ENCODE results near the gene STX2.
A peak's percentile ranks its signal among the peaks of the same experiment; 100 is the strongest.
"Not testable (repeated sequence)": the region's sequence is repeated elsewhere in the genome, so short reads cannot be mapped to it uniquely, and the experiment has no call there.

STX2 gene

GRCh38 chr12:130850418-130851021 is 11.5 kb upstream of the STX2 start:
- no peaks in the 10 kb centered on the region for H3K36me3 Mint-ChIP-seq
- no peaks in the 10 kb centered on the region for H3K4me1 Mint-ChIP-seq
- no peak overlapping the region for H3K4me3 Mint-ChIP-seq
- peaks cover 34% of the 10 kb centered on the region for H3K27me3 Mint-ChIP-seq
- CTCF ChIA-PET, result no interaction called here
- H3K27ac Mint-ChIP-seq, result no peak overlapping the region
- no peak for DNase-seq
- no peaks in the 10 kb centered on the region for H3K9me3 Mint-ChIP-seq

- Mint-ChIP-seq H3K4me1 (no peaks in the 10 kb centered on the region), H3K4me3 (no peak overlapping the region), H3K9me3 (no peaks in the 10 kb centered on the region), H3K27ac (no peak overlapping the region), H3K27me3 (peaks cover 27% of the 10 kb centered on the region), H3K36me3 (no peaks in the 10 kb centered on the region)
- no peak for DNase-seq
- CTCF ChIA-PET, result no interaction called here
Observed at GRCh38 chr12:130849561-130850417, 10.7 kb upstream of the STX2 start.

GRCh38 chr12:130848785-130849305 is 9.8 kb upstream of the STX2 start:
- CTCF ChIA-PET, result interaction anchor here (0.9 kb wide), 1 partner anchor 256 kb away, joined by 3 read pairs; no protein-coding TSS in a partner anchor
- H3K4me3 Mint-ChIP-seq, H3K27ac Mint-ChIP-seq, H3K36me3 Mint-ChIP-seq, DNase-seq, H3K4me1 Mint-ChIP-seq, H3K9me3 Mint-ChIP-seq: not testable (repeated sequence)
- peaks cover 18% of the 10 kb centered on the region for H3K27me3 Mint-ChIP-seq

- not testable (repeated sequence) for H3K27ac Mint-ChIP-seq, H3K4me3 Mint-ChIP-seq, H3K4me1 Mint-ChIP-seq, DNase-seq, H3K9me3 Mint-ChIP-seq, H3K36me3 Mint-ChIP-seq
- CTCF ChIA-PET, result interaction anchor here (0.6 to 0.9 kb wide), 2 partner anchors 17 to 257 kb away, joined by 3 read pairs; no protein-coding TSS in a partner anchor
- peaks cover 11% of the 10 kb centered on the region for H3K27me3 Mint-ChIP-seq
Observed at GRCh38 chr12:130848105-130848504, 9.1 kb upstream of the STX2 start.

GRCh38 chr12:130847112-130847511 is 8.1 kb upstream of the STX2 start:
- H3K27ac Mint-ChIP-seq, result no peak overlapping the region
- no peak for DNase-seq
- H3K4me1 Mint-ChIP-seq, result no peaks in the 10 kb centered on the region
- peaks cover 13% of the 10 kb centered on the region for H3K27me3 Mint-ChIP-seq
- H3K9me3 Mint-ChIP-seq, result no peaks in the 10 kb centered on the region
- no peak overlapping the region for H3K4me3 Mint-ChIP-seq
- CTCF ChIA-PET, result no interaction called here
- H3K36me3 Mint-ChIP-seq, result no peaks in the 10 kb centered on the region

- CTCF ChIA-PET, result no interaction called here
- Mint-ChIP-seq H3K36me3 (no peaks in the 10 kb centered on the region), H3K4me1 (no peaks in the 10 kb centered on the region), H3K27me3 (peaks cover 13% of the 10 kb centered on the region), H3K27ac (no peak overlapping the region), H3K4me3 (no peak overlapping the region), H3K9me3 (no peaks in the 10 kb centered on the region)
- DNase-seq, result no peak
Observed at GRCh38 chr12:130846369-130846768, 7.3 kb upstream of the STX2 start.

- DNase-seq, result no peak
- Mint-ChIP-seq H3K4me3 (peak overlapping the region; percentile 62), H3K4me1 (peaks cover 39% of the 10 kb centered on the region), H3K36me3 (peaks cover 11% of the 10 kb centered on the region), H3K9me3 (no peaks in the 10 kb centered on the region), H3K27me3 (peaks cover 3% of the 10 kb centered on the region), H3K27ac (peak overlapping the region; percentile 79)
- CTCF ChIA-PET, result interaction anchor here (1.7 kb wide), 1 partner anchor 22 kb away, joined by 4 read pairs; no protein-coding TSS in a partner anchor
Observed at GRCh38 chr12:130839770-130840404, 837 bp upstream of the STX2 start.

- Mint-ChIP-seq H3K4me3 (peak overlapping the region; percentile 81), H3K27ac (peak overlapping the region; percentile 74), H3K4me1 (peaks cover 42% of the 10 kb centered on the region), H3K36me3 (peaks cover 14% of the 10 kb centered on the region), H3K27me3 (peaks cover 3% of the 10 kb centered on the region), H3K9me3 (no peaks in the 10 kb centered on the region)
- CTCF ChIA-PET, result interaction anchor here (1.1 to 3.9 kb wide), 3 partner anchors 13 to 32 kb away, joined by 3 to 24 read pairs (median 4); no protein-coding TSS in a partner anchor
- DNase-seq, result no peak
Observed at GRCh38 chr12:130838284-130838950, 633 bp downstream of the STX2 start.

GRCh38 chr12:130835436-130835835 is 3.6 kb downstream of the STX2 start:
- Mint-ChIP-seq H3K4me3 (no peak overlapping the region), H3K4me1 (peaks cover 45% of the 10 kb centered on the region), H3K36me3 (peaks cover 18% of the 10 kb centered on the region), H3K27me3 (no peaks in the 10 kb centered on the region), H3K9me3 (no peaks in the 10 kb centered on the region), H3K27ac (no peak overlapping the region)
- no peak for DNase-seq
- CTCF ChIA-PET, result interaction anchor here (0.8 to 3.9 kb wide), 3 partner anchors 10 to 35 kb away, joined by 3 to 24 read pairs (median 8); no protein-coding TSS in a partner anchor

- peaks cover 43% of the 10 kb centered on the region for H3K4me1 Mint-ChIP-seq
- H3K9me3 Mint-ChIP-seq, result no peaks in the 10 kb centered on the region
- CTCF ChIA-PET, result interaction anchor here (0.8 to 2.5 kb wide), 2 partner anchors 10 to 36 kb away, joined by 3 to 8 read pairs; no protein-coding TSS in a partner anchor
- H3K27ac Mint-ChIP-seq, result no peak overlapping the region
- no peak for DNase-seq
- H3K27me3 Mint-ChIP-seq, result no peaks in the 10 kb centered on the region
- no peak overlapping the region for H3K4me3 Mint-ChIP-seq
- peaks cover 18% of the 10 kb centered on the region for H3K36me3 Mint-ChIP-seq
Observed at GRCh38 chr12:130835011-130835410, 4.0 kb downstream of the STX2 start.

GRCh38 chr12:130832561-130833209 is 6.4 kb downstream of the STX2 start:
- Mint-ChIP-seq H3K9me3 (no peaks in the 10 kb centered on the region), H3K27ac (no peak overlapping the region), H3K27me3 (no peaks in the 10 kb centered on the region), H3K4me3 (no peak overlapping the region), H3K36me3 (peaks cover 16% of the 10 kb centered on the region), H3K4me1 (peaks cover 31% of the 10 kb centered on the region)
- CTCF ChIA-PET, result no interaction called here
- no peak for DNase-seq

- H3K36me3 Mint-ChIP-seq, result peaks cover 16% of the 10 kb centered on the region
- no peaks in the 10 kb centered on the region for H3K27me3 Mint-ChIP-seq
- no peak overlapping the region for H3K27ac Mint-ChIP-seq
- no peak for DNase-seq
- H3K9me3 Mint-ChIP-seq, result no peaks in the 10 kb centered on the region
- CTCF ChIA-PET, result interaction anchor here (0.5 to 0.9 kb wide), 2 partner anchors 39 to 288 kb away, joined by 3 to 4 read pairs; no protein-coding TSS in a partner anchor
- no peak overlapping the region for H3K4me3 Mint-ChIP-seq
- H3K4me1 Mint-ChIP-seq, result peaks cover 30% of the 10 kb centered on the region
Observed at GRCh38 chr12:130831876-130832405, 7.1 kb downstream of the STX2 start.

- Mint-ChIP-seq H3K27me3 (no peaks in the 10 kb centered on the region), H3K4me3 (no peak overlapping the region), H3K4me1 (peaks cover 25% of the 10 kb centered on the region), H3K27ac (no peak overlapping the region), H3K36me3 (peaks cover 11% of the 10 kb centered on the region), H3K9me3 (no peaks in the 10 kb centered on the region)
- no peak for DNase-seq
- CTCF ChIA-PET, result interaction anchor here (0.7 to 0.9 kb wide), 2 partner anchors 12 to 39 kb away, joined by 3 read pairs; no protein-coding TSS in a partner anchor
Observed at GRCh38 chr12:130831246-130831645, 7.8 kb downstream of the STX2 start.
